Ishikawa (cell line): ENCODE results near the gene GARNL3.

Source experiments
- CEBPB ChIP-seq: IDR thresholded peaks from 2 replicates; pipeline ENCODE4 v1.6.1; 2012
- CREB1 ChIP-seq: IDR thresholded peaks from 2 replicates; pipeline ENCODE4 v1.6.1; 2012; ENCODE audit warnings: low read depth
- EP300 ChIP-seq: IDR thresholded peaks from 2 replicates; pipeline ENCODE4 v1.6.1; 2012; ENCODE audit warnings: borderline replicate concordance
- RAD21 ChIP-seq: IDR thresholded peaks from 2 replicates; pipeline ENCODE4 v1.6.1; 2012; ENCODE audit warnings: low read depth
- TAF1 ChIP-seq: IDR thresholded peaks from 2 replicates; pipeline ENCODE4 v1.6.1; 2012; ENCODE audit warnings: low read depth, mild to moderate bottlenecking
- YY1 ChIP-seq: IDR thresholded peaks from 2 replicates; pipeline ENCODE4 v1.6.1; 2012; ENCODE audit warnings: low read depth
- TF ChIP-seq, protein P1 (sequence below): IDR thresholded peaks from 2 replicates; pipeline ENCODE4 v1.6.1; 2012; ENCODE audit warnings: low read depth, mild to moderate bottlenecking
- TF ChIP-seq, protein P2 (sequence below): IDR thresholded peaks from 2 replicates; pipeline ENCODE4 v1.6.1; 2012
- TF ChIP-seq, protein P3 (sequence below): IDR thresholded peaks from 2 replicates; pipeline ENCODE4 v1.6.1; 2012

DNA sequence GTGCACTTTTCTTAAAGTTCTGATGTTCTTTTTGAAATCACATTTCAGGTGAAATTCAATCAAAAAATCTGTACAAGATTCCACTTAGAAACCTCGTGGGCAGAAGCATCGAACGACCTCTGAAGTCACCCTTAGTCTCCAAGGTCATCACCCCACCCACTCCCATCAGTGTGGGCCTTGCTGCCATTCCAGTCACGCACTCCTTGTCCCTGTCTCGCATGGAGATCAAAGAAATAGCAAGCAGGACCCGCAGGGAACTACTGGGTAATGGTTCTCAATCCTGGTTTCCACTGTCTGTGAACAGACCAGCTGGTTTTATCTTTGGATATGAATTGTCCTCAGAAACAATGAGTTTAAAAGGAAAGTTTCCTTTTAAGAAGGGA is 124.3 kb downstream of the GARNL3 start:
- TF ChIP-seq CEBPB (no peak), CREB1 (no peak), TAF1 (no peak), EP300 (no peak), RAD21 (no peak), YY1 (no peak)
- TF ChIP-seq, protein P1, sequence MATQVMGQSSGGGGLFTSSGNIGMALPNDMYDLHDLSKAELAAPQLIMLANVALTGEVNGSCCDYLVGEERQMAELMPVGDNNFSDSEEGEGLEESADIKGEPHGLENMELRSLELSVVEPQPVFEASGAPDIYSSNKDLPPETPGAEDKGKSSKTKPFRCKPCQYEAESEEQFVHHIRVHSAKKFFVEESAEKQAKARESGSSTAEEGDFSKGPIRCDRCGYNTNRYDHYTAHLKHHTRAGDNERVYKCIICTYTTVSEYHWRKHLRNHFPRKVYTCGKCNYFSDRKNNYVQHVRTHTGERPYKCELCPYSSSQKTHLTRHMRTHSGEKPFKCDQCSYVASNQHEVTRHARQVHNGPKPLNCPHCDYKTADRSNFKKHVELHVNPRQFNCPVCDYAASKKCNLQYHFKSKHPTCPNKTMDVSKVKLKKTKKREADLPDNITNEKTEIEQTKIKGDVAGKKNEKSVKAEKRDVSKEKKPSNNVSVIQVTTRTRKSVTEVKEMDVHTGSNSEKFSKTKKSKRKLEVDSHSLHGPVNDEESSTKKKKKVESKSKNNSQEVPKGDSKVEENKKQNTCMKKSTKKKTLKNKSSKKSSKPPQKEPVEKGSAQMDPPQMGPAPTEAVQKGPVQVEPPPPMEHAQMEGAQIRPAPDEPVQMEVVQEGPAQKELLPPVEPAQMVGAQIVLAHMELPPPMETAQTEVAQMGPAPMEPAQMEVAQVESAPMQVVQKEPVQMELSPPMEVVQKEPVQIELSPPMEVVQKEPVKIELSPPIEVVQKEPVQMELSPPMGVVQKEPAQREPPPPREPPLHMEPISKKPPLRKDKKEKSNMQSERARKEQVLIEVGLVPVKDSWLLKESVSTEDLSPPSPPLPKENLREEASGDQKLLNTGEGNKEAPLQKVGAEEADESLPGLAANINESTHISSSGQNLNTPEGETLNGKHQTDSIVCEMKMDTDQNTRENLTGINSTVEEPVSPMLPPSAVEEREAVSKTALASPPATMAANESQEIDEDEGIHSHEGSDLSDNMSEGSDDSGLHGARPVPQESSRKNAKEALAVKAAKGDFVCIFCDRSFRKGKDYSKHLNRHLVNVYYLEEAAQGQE: no peak
- TF ChIP-seq, protein P2, sequence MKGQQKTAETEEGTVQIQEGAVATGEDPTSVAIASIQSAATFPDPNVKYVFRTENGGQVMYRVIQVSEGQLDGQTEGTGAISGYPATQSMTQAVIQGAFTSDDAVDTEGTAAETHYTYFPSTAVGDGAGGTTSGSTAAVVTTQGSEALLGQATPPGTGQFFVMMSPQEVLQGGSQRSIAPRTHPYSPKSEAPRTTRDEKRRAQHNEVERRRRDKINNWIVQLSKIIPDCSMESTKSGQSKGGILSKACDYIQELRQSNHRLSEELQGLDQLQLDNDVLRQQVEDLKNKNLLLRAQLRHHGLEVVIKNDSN: no peak
- TF ChIP-seq, protein P3, sequence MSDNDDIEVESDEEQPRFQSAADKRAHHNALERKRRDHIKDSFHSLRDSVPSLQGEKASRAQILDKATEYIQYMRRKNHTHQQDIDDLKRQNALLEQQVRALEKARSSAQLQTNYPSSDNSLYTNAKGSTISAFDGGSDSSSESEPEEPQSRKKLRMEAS: no peak
